Lower leg skin (tissue), 3 donors: Measurements from ENCODE around the gene LYST.

Experiments
- POLR2A ChIP-seq, 2 donors: fragments of 450-650 bp; IDR thresholded peaks; one replicate each; pipeline ENCODE4 v1.6.1; 2016 to 2017; ENCODE audit warnings: antibody characterized with exemption in 2 of 2, mild to moderate bottlenecking in 1 of 2, moderate library complexity in 1 of 2
- TF ChIP-seq, protein P1 (sequence below), 3 donors: fragments of 450-650 bp; IDR thresholded peaks; one replicate each; pipeline ENCODE4 v1.5.1; 2016; ENCODE audit warnings: antibody characterized with exemption in 3 of 3, mild to moderate bottlenecking in 3 of 3, moderate library complexity in 2 of 3

DNA sequence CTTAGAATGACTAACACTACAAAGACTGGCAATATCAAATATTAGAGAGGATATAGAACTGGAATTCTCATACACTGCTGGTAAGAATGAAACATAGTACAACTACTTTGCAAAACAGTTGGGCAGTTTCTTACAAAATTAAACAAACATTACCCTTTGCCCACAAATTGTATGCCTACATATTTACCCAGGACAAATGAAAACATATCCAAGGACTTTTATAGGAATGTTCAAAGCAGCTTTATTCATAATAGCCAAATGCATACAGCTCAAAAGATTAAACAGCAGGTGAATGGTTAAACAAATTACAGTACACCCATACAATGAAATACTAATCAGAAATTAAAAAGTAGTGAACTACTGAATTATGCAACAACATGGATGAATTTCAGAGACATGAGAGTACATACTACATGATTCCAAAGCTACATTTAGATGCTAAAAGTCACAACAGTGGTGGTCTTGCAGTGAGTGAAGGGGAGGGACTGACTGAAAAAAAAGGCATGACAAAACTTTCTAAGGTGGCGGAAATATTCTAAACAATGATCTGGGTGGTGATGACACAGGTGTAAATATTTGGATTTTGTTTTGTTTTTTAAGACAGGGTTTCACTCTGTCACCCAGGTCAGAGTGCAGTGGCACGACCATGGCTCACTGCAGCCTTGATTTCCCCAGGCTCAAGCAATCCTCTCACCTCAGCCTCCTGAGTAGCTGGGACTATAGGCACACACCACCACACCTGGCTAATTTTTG lies 40.4 kb downstream of the LYST start:
- TF ChIP-seq, protein P1, sequence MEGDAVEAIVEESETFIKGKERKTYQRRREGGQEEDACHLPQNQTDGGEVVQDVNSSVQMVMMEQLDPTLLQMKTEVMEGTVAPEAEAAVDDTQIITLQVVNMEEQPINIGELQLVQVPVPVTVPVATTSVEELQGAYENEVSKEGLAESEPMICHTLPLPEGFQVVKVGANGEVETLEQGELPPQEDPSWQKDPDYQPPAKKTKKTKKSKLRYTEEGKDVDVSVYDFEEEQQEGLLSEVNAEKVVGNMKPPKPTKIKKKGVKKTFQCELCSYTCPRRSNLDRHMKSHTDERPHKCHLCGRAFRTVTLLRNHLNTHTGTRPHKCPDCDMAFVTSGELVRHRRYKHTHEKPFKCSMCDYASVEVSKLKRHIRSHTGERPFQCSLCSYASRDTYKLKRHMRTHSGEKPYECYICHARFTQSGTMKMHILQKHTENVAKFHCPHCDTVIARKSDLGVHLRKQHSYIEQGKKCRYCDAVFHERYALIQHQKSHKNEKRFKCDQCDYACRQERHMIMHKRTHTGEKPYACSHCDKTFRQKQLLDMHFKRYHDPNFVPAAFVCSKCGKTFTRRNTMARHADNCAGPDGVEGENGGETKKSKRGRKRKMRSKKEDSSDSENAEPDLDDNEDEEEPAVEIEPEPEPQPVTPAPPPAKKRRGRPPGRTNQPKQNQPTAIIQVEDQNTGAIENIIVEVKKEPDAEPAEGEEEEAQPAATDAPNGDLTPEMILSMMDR (IDR thresholded peaks at IDR 0.05), result no peak
- TF ChIP-seq POLR2A (IDR thresholded peaks at IDR 0.05), result no peak
